ENCODE measurements around the gene REV3L.
"Not testable (repeated sequence)": the region's sequence is repeated elsewhere in the genome, so short reads cannot be mapped to it uniquely, and the experiment has no call there.

Gene REV3L

DNA sequence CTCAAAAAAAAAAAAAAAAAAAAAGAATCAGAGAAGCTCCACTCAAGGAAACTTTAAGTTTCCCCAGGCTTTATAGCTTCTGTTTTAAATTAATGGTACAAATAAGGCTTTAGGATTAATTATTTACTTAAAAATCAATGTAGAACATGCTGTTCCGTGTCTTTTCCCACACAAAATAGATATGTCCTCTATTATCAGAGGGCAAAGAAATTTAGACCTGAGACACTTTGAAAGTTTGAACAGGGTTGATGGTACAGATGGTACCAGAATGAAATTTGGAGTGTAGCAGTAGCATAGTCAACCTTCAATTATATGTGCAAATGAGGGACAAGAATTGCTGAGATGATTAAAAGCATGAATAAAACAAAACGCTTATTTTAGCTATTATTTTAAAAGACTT, 32.2 kb upstream of the REV3L start:
- H3K9me3 ChIP-seq (replicated peaks; ENCODE audit: insufficient read depth, low read length), result no peaks in the 10 kb centered on the region
- no peaks in the 10 kb centered on the region for H3K27me3 ChIP-seq (replicated peaks; ENCODE audit: insufficient read depth, low read length)
- TF ChIP-seq, protein P1, sequence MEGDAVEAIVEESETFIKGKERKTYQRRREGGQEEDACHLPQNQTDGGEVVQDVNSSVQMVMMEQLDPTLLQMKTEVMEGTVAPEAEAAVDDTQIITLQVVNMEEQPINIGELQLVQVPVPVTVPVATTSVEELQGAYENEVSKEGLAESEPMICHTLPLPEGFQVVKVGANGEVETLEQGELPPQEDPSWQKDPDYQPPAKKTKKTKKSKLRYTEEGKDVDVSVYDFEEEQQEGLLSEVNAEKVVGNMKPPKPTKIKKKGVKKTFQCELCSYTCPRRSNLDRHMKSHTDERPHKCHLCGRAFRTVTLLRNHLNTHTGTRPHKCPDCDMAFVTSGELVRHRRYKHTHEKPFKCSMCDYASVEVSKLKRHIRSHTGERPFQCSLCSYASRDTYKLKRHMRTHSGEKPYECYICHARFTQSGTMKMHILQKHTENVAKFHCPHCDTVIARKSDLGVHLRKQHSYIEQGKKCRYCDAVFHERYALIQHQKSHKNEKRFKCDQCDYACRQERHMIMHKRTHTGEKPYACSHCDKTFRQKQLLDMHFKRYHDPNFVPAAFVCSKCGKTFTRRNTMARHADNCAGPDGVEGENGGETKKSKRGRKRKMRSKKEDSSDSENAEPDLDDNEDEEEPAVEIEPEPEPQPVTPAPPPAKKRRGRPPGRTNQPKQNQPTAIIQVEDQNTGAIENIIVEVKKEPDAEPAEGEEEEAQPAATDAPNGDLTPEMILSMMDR (IDR thresholded peaks at IDR 0.05; ENCODE audit: low read length), result no peak
- TF ChIP-seq EZH2 (optimal IDR thresholded peaks at IDR 0.05; ENCODE audit: low read depth, low read length) (no peak), EZH2phosphoT487 (IDR thresholded peaks at IDR 0.05; ENCODE audit: low read length) (no peak)
- no peaks in the 10 kb centered on the region for H3F3A ChIP-seq (ENCODE audit: insufficient read depth, low read length)
- no peaks in the 10 kb centered on the region for H3K9me2 ChIP-seq (replicated peaks; ENCODE audit: insufficient read depth, low read length)
- DNase-seq, result no peak
- H3K36me3 ChIP-seq (replicated peaks; ENCODE audit: insufficient read depth, low read length), result no peaks in the 10 kb centered on the region
- no peak overlapping the region for H3K4me2 ChIP-seq (ENCODE audit: low read depth, low read length)
- H2AFZ ChIP-seq (ENCODE audit: low read length), result no peak overlapping the region
- no peaks in the 10 kb centered on the region for H4K20me1 ChIP-seq (ENCODE audit: insufficient read depth, low read length)
- H3K79me2 ChIP-seq (ENCODE audit: low read length), result no peaks in the 10 kb centered on the region
- no peaks in the 10 kb centered on the region for H3K4me1 ChIP-seq (ENCODE audit: low read length)
- no peak overlapping the region for H3K9ac ChIP-seq (ENCODE audit: low read length)
- H3K4me3 ChIP-seq (ENCODE audit: low read length), result no peak overlapping the region
- no peak overlapping the region for H3K27ac ChIP-seq (ENCODE audit: low read length)

DNA sequence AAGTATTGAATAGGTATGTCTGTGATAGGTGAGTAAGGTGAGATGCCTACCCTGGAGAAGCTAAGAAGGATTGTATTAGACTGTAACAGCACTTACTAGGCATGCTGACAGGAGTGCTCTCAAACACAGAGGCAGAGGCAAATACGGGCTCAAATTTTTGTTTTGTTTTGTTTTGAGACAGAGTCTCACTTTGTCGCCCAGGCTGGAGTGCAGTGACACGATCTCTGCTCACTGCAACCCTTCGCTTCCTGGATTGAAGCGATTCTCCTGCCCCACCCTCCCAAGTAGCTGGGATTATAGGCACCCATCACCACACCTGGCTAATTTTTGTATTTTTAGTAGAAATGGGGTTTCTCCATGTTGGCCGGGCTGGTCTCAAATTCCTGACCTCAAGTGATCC, 31.5 kb upstream of the REV3L start:
- H3K4me2 ChIP-seq (ENCODE audit: low read depth, low read length); DNase-seq; H4K20me1 ChIP-seq (ENCODE audit: insufficient read depth, low read length); H3K9me3 ChIP-seq (replicated peaks; ENCODE audit: insufficient read depth, low read length); H3K4me1 ChIP-seq (ENCODE audit: low read length); H3F3A ChIP-seq (ENCODE audit: insufficient read depth, low read length); H3K27me3 ChIP-seq (replicated peaks; ENCODE audit: insufficient read depth, low read length); H3K36me3 ChIP-seq (replicated peaks; ENCODE audit: insufficient read depth, low read length); H3K4me3 ChIP-seq (ENCODE audit: low read length); H2AFZ ChIP-seq (ENCODE audit: low read length); H3K9ac ChIP-seq (ENCODE audit: low read length); H3K9me2 ChIP-seq (replicated peaks; ENCODE audit: insufficient read depth, low read length); H3K79me2 ChIP-seq (ENCODE audit: low read length); H3K27ac ChIP-seq (ENCODE audit: low read length): not testable (repeated sequence)

DNA sequence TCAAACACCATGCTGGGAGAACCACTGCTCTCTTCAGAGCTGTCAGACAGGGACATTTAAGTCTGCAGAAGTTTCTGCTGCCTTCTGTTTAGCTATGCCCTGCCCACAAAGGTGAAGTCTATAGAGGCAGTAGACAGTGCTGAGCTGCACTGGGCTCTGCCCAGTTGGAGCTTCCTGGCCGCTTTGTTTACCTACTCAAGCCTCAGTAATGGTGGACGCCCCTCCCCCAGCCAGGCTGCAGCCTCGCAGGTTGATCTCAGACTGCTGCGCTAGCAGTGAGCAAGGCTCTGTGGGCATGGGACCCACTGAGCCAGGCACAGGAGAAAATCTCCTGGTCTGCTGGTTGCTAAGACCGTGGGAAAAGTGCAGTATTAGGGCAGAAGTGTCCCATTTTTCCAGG, 24.2 kb upstream of the REV3L start:
- H3F3A ChIP-seq (ENCODE audit: insufficient read depth, low read length); DNase-seq; H3K27me3 ChIP-seq (replicated peaks; ENCODE audit: insufficient read depth, low read length); H3K4me3 ChIP-seq (ENCODE audit: low read length); H3K36me3 ChIP-seq (replicated peaks; ENCODE audit: insufficient read depth, low read length); H2AFZ ChIP-seq (ENCODE audit: low read length); H3K9ac ChIP-seq (ENCODE audit: low read length); H3K4me1 ChIP-seq (ENCODE audit: low read length); H3K9me2 ChIP-seq (replicated peaks; ENCODE audit: insufficient read depth, low read length); H3K79me2 ChIP-seq (ENCODE audit: low read length); H3K4me2 ChIP-seq (ENCODE audit: low read depth, low read length); H3K27ac ChIP-seq (ENCODE audit: low read length); H3K9me3 ChIP-seq (replicated peaks; ENCODE audit: insufficient read depth, low read length); H4K20me1 ChIP-seq (ENCODE audit: insufficient read depth, low read length): not testable (repeated sequence)

DNA sequence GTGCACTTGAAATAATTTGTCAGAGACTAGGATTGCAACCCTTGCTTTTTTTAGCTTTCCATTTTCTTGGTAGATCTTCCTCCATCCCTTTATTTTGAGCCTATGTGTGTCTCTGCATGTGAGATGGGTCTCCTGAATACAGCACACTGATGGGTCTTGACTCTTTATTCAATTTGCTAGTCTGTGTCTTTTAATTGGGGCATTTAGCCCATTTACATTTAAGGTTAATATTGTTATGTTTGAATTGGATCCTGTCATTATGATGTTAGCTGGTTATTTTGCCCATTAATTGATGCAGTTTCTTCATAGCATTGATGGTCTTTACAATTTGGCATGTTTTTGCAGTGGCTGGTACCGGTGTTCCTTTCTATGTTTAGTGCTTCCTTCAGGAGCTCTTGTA, 22.5 kb upstream of the REV3L start:
- H2AFZ ChIP-seq (ENCODE audit: low read length); DNase-seq; H3K27ac ChIP-seq (ENCODE audit: low read length): not testable (repeated sequence)

DNA sequence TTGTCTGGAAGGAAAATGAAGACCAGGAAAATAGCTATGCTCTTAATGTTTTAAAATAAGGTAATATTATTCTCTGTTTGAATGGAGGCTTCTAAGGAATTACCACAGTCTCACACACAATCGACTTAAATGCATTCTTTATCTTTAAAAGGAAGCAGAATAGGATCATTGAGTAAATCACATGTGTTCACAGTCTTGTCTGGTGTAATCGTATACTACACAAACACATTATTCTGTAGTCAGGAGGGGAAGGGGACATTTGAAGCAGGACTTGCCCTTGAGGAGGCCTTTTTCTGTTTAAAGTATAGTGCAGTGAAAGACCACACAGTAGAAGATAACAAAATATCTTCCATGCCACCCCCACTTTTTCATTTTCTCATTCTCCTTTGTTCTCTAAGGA, 20.6 kb upstream of the REV3L start:
- no peaks in the 10 kb centered on the region for H3K36me3 ChIP-seq (replicated peaks; ENCODE audit: insufficient read depth, low read length)

More for the DNA sequence above, 22.5 kb upstream of the REV3L start:
- not testable (repeated sequence) for H3K9me3 ChIP-seq (replicated peaks; ENCODE audit: insufficient read depth, low read length); H3K9me2 ChIP-seq (replicated peaks; ENCODE audit: insufficient read depth, low read length); H3K4me1 ChIP-seq (ENCODE audit: low read length); H4K20me1 ChIP-seq (ENCODE audit: insufficient read depth, low read length); H3F3A ChIP-seq (ENCODE audit: insufficient read depth, low read length); H3K36me3 ChIP-seq (replicated peaks; ENCODE audit: insufficient read depth, low read length); H3K79me2 ChIP-seq (ENCODE audit: low read length); H3K9ac ChIP-seq (ENCODE audit: low read length); H3K27me3 ChIP-seq (replicated peaks; ENCODE audit: insufficient read depth, low read length); H3K4me2 ChIP-seq (ENCODE audit: low read depth, low read length); H3K4me3 ChIP-seq (ENCODE audit: low read length)

More for the DNA sequence above, 20.6 kb upstream of the REV3L start:
- H3K9me2 ChIP-seq (replicated peaks; ENCODE audit: insufficient read depth, low read length), result no peaks in the 10 kb centered on the region
- H2AFZ ChIP-seq (ENCODE audit: low read length), result no peak overlapping the region
- 0 out of 2 replicates have a peak, but pooled peaks cover 3% of the 10 kb centered on the region for H4K20me1 ChIP-seq (ENCODE audit: insufficient read depth, low read length)
- H3K4me2 ChIP-seq (ENCODE audit: low read depth, low read length), result no peak overlapping the region
- H3K9me3 ChIP-seq (replicated peaks; ENCODE audit: insufficient read depth, low read length), result no peaks in the 10 kb centered on the region
- H3K27me3 ChIP-seq (replicated peaks; ENCODE audit: insufficient read depth, low read length), result no peaks in the 10 kb centered on the region
- H3K4me1 ChIP-seq (ENCODE audit: low read length), result no peaks in the 10 kb centered on the region
- H3K4me3 ChIP-seq (ENCODE audit: low read length), result no peak overlapping the region
- TF ChIP-seq, protein P1 (IDR thresholded peaks at IDR 0.05; ENCODE audit: low read length), result no peak
- TF ChIP-seq EZH2 (optimal IDR thresholded peaks at IDR 0.05; ENCODE audit: low read depth, low read length), result no peak
- no peak for TF ChIP-seq EZH2phosphoT487 (IDR thresholded peaks at IDR 0.05; ENCODE audit: low read length)
- no peak for DNase-seq
- H3F3A ChIP-seq (ENCODE audit: insufficient read depth, low read length), result no peaks in the 10 kb centered on the region
- H3K79me2 ChIP-seq (ENCODE audit: low read length), result no peaks in the 10 kb centered on the region
- H3K9ac ChIP-seq (ENCODE audit: low read length), result no peak overlapping the region
- no peak overlapping the region for H3K27ac ChIP-seq (ENCODE audit: low read length)

Data from MM.1S (cell line).